Vagina (tissue), 2 donors: ENCODE measurements around the gene CAPZB. TPM values are rescaled to one million over a fixed set of nuclear protein-coding genes. Genes with fewer than 3 reads are reported as not detected.

Experiments used
- DNase-seq, 2 donors: peaks; one replicate each; pipeline ENCODE4 v3.0.0-alpha.2; 2017; ENCODE audit errors: extremely low spot score in 2 of 2
- H3K27ac ChIP-seq: fragments of 200-600 bp; sonication (generic); one replicate; pipeline ENCODE4 v1.5.1; 2019
- H3K27me3 ChIP-seq: fragments of 200-600 bp; sonication (generic); one replicate; pipeline ENCODE4 v1.5.1; 2019
- H3K36me3 ChIP-seq, 2 donors: fragments of 200-600 bp; sonication (generic); one replicate each; pipeline ENCODE4 v1.5.1; 2017 to 2019
- H3K4me1 ChIP-seq: fragments of 200-600 bp; sonication (generic); one replicate; pipeline ENCODE4 v1.5.1; 2019
- H3K4me3 ChIP-seq, 2 donors: fragments of 200-600 bp; sonication (generic); 1 replicate in 1 of 2; 2 replicates in 1 of 2; pipeline ENCODE4 v1.5.1; 2016 to 2019
- H3K9me3 ChIP-seq: fragments of 200-600 bp; sonication (generic); one replicate; pipeline ENCODE4 v1.5.1; 2019
- CTCF ChIP-seq, 3 experiments: fragments of 450-650 bp in 2 of 3; fragments of 200-600 bp in 1 of 3; sonication (generic) in 1 of 3; IDR thresholded peaks; one replicate each; pipeline ENCODE4 v1.5.1; 2017 to 2019; ENCODE audit warnings: antibody characterized with exemption in 3 of 3, mild to moderate bottlenecking in 2 of 3, moderate library complexity in 2 of 3
- POLR2A ChIP-seq, 2 donors: fragments of 450-650 bp; IDR thresholded peaks; one replicate each; pipeline ENCODE4 v1.6.1; 2017; ENCODE audit warnings: antibody characterized with exemption in 2 of 2, mild to moderate bottlenecking in 2 of 2, moderate library complexity in 2 of 2
- POLR2AphosphoS5 ChIP-seq, 2 donors: sonication (generic); formaldehyde crosslinking; IDR thresholded peaks; one replicate each; pipeline ENCODE4 v1.9.0; 2017; ENCODE audit warnings: antibody characterized with exemption in 2 of 2, mild to moderate bottlenecking in 2 of 2, low read depth in 1 of 2; ENCODE audit not compliant: insufficient read depth in 1 of 2
- intact Hi-C: fragments of 100-400 bp; cut with DNase I; formaldehyde crosslinking; loops from one replicate; pipeline ENCODE4 v1.15.1; 2023
- total RNA-seq: library from RNA; depleted of rRNA; stranded (reverse); fragments of >200 nt; gene quantifications from one replicate; pipeline ENCODE4 v1.2.3, GENCODE V29; 2016

Gene CAPZB
- total RNA-seq, 1 donor from 2014 or later, result 152 TPM

GRCh38 chr1:19310720-19311502, 174.4 kb downstream of the CAPZB start:
- H3K4me1 ChIP-seq, result peaks cover 59% of the 10 kb centered on the region
- H3K27me3 ChIP-seq, result no peaks in the 10 kb centered on the region
- peak overlapping the region; percentile 90 to 94 for H3K4me3 ChIP-seq
- no peak for DNase-seq
- H3K27ac ChIP-seq, result peak overlapping the region; percentile 86
- no peaks in the 10 kb centered on the region for H3K9me3 ChIP-seq
- intact Hi-C loops, result no loop called here
- H3K36me3 ChIP-seq, result peaks cover 0 to 29% of the 10 kb centered on the region in 2 donors
- TF ChIP-seq CTCF (IDR thresholded peaks at IDR 0.05), result no peak
- no peak for TF ChIP-seq POLR2AphosphoS5 (IDR thresholded peaks at IDR 0.05; ENCODE audit: insufficient read depth in 1 of 2, low read depth in 1 of 2)
- TF ChIP-seq POLR2A (IDR thresholded peaks at IDR 0.05), result no peak

GRCh38 chr1:19310061-19310460, 175.3 kb downstream of the CAPZB start:
- peaks cover 0 to 37% of the 10 kb centered on the region in 2 donors for H3K36me3 ChIP-seq
- peaks cover 50% of the 10 kb centered on the region for H3K4me1 ChIP-seq
- no peak for DNase-seq
- H3K27me3 ChIP-seq, result no peaks in the 10 kb centered on the region
- TF ChIP-seq POLR2A (IDR thresholded peaks at IDR 0.05) (no peak), POLR2AphosphoS5 (IDR thresholded peaks at IDR 0.05; ENCODE audit: insufficient read depth in 1 of 2, low read depth in 1 of 2) (no peak), CTCF (IDR thresholded peaks at IDR 0.05) (no peak)
- no peak overlapping the region for H3K27ac ChIP-seq
- intact Hi-C loops, result no loop called here
- H3K4me3 ChIP-seq, result no peak overlapping the region
- H3K9me3 ChIP-seq, result no peaks in the 10 kb centered on the region

GRCh38 chr1:19309123-19309813, 176.1 kb downstream of the CAPZB start:
- Histone ChIP-seq H3K9me3 (no peaks in the 10 kb centered on the region), H3K4me1 (peaks cover 47% of the 10 kb centered on the region), H3K27ac (no peak overlapping the region), H3K27me3 (no peaks in the 10 kb centered on the region), H3K4me3 (no peak overlapping the region), H3K36me3 (peaks cover 0 to 45% of the 10 kb centered on the region in 2 donors)
- intact Hi-C loops, result no loop called here
- TF ChIP-seq POLR2AphosphoS5 (IDR thresholded peaks at IDR 0.05; ENCODE audit: insufficient read depth in 1 of 2, low read depth in 1 of 2), result no peak
- no peak for TF ChIP-seq POLR2A (IDR thresholded peaks at IDR 0.05)
- no peak for TF ChIP-seq CTCF (IDR thresholded peaks at IDR 0.05)
- peak in 1 of 2 donors; percentile 55 for DNase-seq

GRCh38 chr1:19308509-19308907, 176.8 kb downstream of the CAPZB start:
- H3K27ac ChIP-seq, result no peak overlapping the region
- TF ChIP-seq POLR2AphosphoS5 (IDR thresholded peaks at IDR 0.05; ENCODE audit: insufficient read depth in 1 of 2, low read depth in 1 of 2) (no peak), CTCF (IDR thresholded peaks at IDR 0.05) (no peak), POLR2A (IDR thresholded peaks at IDR 0.05) (no peak)
- DNase-seq, result no peak
- peaks cover 0 to 53% of the 10 kb centered on the region in 2 donors for H3K36me3 ChIP-seq
- H3K27me3 ChIP-seq, result no peaks in the 10 kb centered on the region
- intact Hi-C loops, result no loop called here
- H3K4me1 ChIP-seq, result peaks cover 40% of the 10 kb centered on the region
- H3K9me3 ChIP-seq, result no peaks in the 10 kb centered on the region
- no peak overlapping the region for H3K4me3 ChIP-seq
